NB4 (cell line): ENCODE measurements around the gene OPCML.

Experiments
- DNase-seq: peaks from one replicate; pipeline ENCODE4 v3.0.0; 2010; ENCODE audit warnings: low read depth
- H3K4me3 ChIP-seq: one replicate; pipeline ENCODE4 v1.5.1; 2011; ENCODE audit warnings: mild to moderate bottlenecking, low read depth, low read length, moderate library complexity
- CTCF ChIP-seq: IDR thresholded peaks from one replicate; pipeline ENCODE4 v1.5.1; 2012; ENCODE audit warnings: low read depth, low read length
- MAX ChIP-seq: IDR thresholded peaks from 2 replicates; pipeline ENCODE4 v1.6.1; 2011; ENCODE audit warnings: low read depth, low read length
- MYC ChIP-seq: IDR thresholded peaks from 2 replicates; pipeline ENCODE4 v1.6.1; 2011; ENCODE audit warnings: low read depth, low read length
- POLR2A ChIP-seq: IDR thresholded peaks from 2 replicates; pipeline ENCODE4 v1.6.1; 2011; ENCODE audit warnings: mild to moderate bottlenecking; ENCODE audit not compliant: insufficient read length; ENCODE audit errors: extremely low read depth

OPCML gene

GRCh38 chr11:133118563-133119268 lies 413.6 kb downstream of the OPCML start:
- TF ChIP-seq POLR2A (no peak), MAX (no peak), CTCF (no peak), MYC (no peak)
- DNase-seq, result no peak
- H3K4me3 ChIP-seq, result no peak overlapping the region

- no peak for TF ChIP-seq MAX
- no peak for TF ChIP-seq MYC
- no peak for TF ChIP-seq POLR2A
- TF ChIP-seq CTCF, result no peak
- no peak for DNase-seq
- no peak overlapping the region for H3K4me3 ChIP-seq
These were observed 417.2 kb downstream of the OPCML start for GRCh38 chr11:133115099-133115498.

- H3K4me3 ChIP-seq, result no peak overlapping the region
- TF ChIP-seq MYC (no peak), MAX (no peak), CTCF (no peak), POLR2A (no peak)
- no peak for DNase-seq
These were observed 424.5 kb downstream of the OPCML start for GRCh38 chr11:133107763-133108162.

- no peak overlapping the region for H3K4me3 ChIP-seq
- DNase-seq, result no peak
- TF ChIP-seq CTCF, result no peak
These were observed 425.2 kb downstream of the OPCML start for GRCh38 chr11:133107136-133107535.

DNA sequence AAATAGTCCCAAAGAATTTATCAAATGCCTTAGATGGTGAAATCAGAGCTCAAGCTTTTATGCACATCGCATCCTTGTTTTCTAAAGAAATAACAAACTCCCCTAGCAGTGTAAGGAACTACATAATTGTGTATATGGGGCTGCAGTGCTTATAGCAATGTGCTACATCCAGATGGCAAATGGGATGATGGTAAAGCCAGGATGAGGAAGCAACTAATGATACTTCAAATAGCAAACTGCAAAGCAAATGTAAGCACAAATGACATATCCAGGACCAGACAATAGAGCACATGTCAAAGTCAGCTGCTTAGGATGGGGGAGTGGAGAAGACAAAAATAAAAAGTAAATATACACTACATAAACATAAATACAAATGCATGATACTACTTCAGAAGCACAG lies 425.9 kb downstream of the OPCML start:
- no peak for TF ChIP-seq MYC
- no peak for TF ChIP-seq CTCF
- no peak for TF ChIP-seq MAX
- no peak for TF ChIP-seq POLR2A
- H3K4me3 ChIP-seq, result no peak overlapping the region
- DNase-seq, result no peak

- H3K4me3 ChIP-seq, result no peak overlapping the region
- DNase-seq, result no peak
- TF ChIP-seq CTCF (no peak), POLR2A (no peak), MAX (no peak), MYC (no peak)
These were observed 428.1 kb downstream of the OPCML start for GRCh38 chr11:133104009-133104744.
